Caco-2 (cell line): ENCODE results near the gene CRIP1. TPM values are rescaled to one million over a fixed set of nuclear protein-coding genes. Genes with fewer than 3 reads are reported as not detected.
A peak's percentile ranks its signal among the peaks of the same experiment; 100 is the strongest.

Experiments used
- BruUV-seq: library from RNA; stranded (reverse); fragments of 400-500 nt; replicated peaks from 2 replicates; lab custom pipeline; 2021; lab: Mats Ljungman, UMichigan
- CTCF ChIA-PET: fragments of 300-600 bp; sonication (Branson Sonifier 250); formaldehyde crosslinking; loops from one replicate; lab custom pipeline; 2022; ENCODE audit warnings: antibody characterized with exemption; lab: Charles Lee
- POLR2A ChIA-PET: fragments of 300-600 bp; sonication (Branson Sonifier 250); formaldehyde crosslinking; loops from one replicate; lab custom pipeline; 2022; ENCODE audit warnings: antibody characterized with exemption; lab: Charles Lee
- DNase-seq, 2 experiments: peaks; one replicate each; pipeline versions ENCODE4 v3.0.0 to v3.0.0-alpha.2; 2020 to 2022
- H3K27me3 ChIP-seq: replicated peaks from 2 replicates; pipeline ENCODE4 v1.6.0; 2011; ENCODE audit warnings: low read length; ENCODE audit not compliant: control insufficient read depth, insufficient read depth
- H3K36me3 ChIP-seq: 2 replicates; pipeline ENCODE4 v1.5.1; 2011; ENCODE audit warnings: low read length; ENCODE audit not compliant: control insufficient read depth, insufficient read depth
- H3K4me1 ChIP-seq: fragments of 250-450 bp; sonication (Bioruptor Pico); 2 replicates; pipeline ENCODE4 v1.5.1; 2020; ENCODE audit warnings: mild to moderate bottlenecking
- H3K4me3 ChIP-seq: 2 replicates; pipeline ENCODE4 v1.5.1; 2011; ENCODE audit warnings: low read depth, mild to moderate bottlenecking, control low read depth, low read length
- H3K9me3 ChIP-seq: fragments of 250-450 bp; sonication (Bioruptor Pico); 2 replicates; pipeline ENCODE4 v1.5.1; 2020; ENCODE audit warnings: mild to moderate bottlenecking, moderate library complexity
- H3K27ac Mint-ChIP-seq: one replicate; pipeline ENCODE4 v1.8.0; 2022; ENCODE audit warnings: mixed read lengths; ENCODE audit not compliant: unreplicated experiment
- H3K27me3 Mint-ChIP-seq: one replicate; pipeline ENCODE4 v1.8.0; 2022; ENCODE audit warnings: mixed read lengths; ENCODE audit not compliant: insufficient read depth, unreplicated experiment
- H3K36me3 Mint-ChIP-seq: one replicate; pipeline ENCODE4 v1.8.0; 2022; ENCODE audit warnings: mild to moderate bottlenecking, mixed read lengths; ENCODE audit not compliant: insufficient read depth, unreplicated experiment
- H3K4me1 Mint-ChIP-seq: one replicate; pipeline ENCODE4 v1.8.0; 2022; ENCODE audit warnings: low read depth, mixed read lengths; ENCODE audit not compliant: unreplicated experiment
- H3K4me3 Mint-ChIP-seq: one replicate; pipeline ENCODE4 v1.8.0; 2022; ENCODE audit warnings: mild to moderate bottlenecking, moderate library complexity, mixed read lengths; ENCODE audit not compliant: unreplicated experiment
- H3K9me3 Mint-ChIP-seq: one replicate; pipeline ENCODE4 v1.8.0; 2022; ENCODE audit warnings: mixed read lengths; ENCODE audit not compliant: unreplicated experiment
- intact Hi-C: fragments of 100-400 bp; cut with micrococcal nuclease; formaldehyde crosslinking; loops from one replicate; pipeline ENCODE4 v1.10.0; 2022; ENCODE audit not compliant: unreplicated experiment
- total RNA-seq: library from RNA; stranded (reverse); gene quantifications from 2 replicates; pipeline ENCODE4 v1.2.3, GENCODE V29; 2022
- TF ChIP-seq, protein P1 (sequence below), 2 experiments: fragments of 200-600 bp in 1 of 2; IDR thresholded peaks; 1 replicate in 1 of 2; 2 replicates in 1 of 2; pipeline versions ENCODE4 v1.5.1 to v1.8.0; 2011 to 2022; ENCODE audit warnings: antibody characterized with exemption in 1 of 2, control low read depth in 1 of 2, inconsistent platforms in 1 of 2, low read depth in 1 of 2, low read length in 1 of 2, mild to moderate bottlenecking in 1 of 2, moderate library complexity in 1 of 2; ENCODE audit not compliant: insufficient read depth in 1 of 2, severe bottlenecking in 1 of 2, unreplicated experiment in 1 of 2

The CRIP1 gene
- total RNA-seq, 1 experiment from 2014 or later: 75.1 TPM

GRCh38 chr14:105487449-105487985, 831 bp downstream of the CRIP1 start:
- POLR2A ChIA-PET: no interaction called here
- no peaks in the 10 kb centered on the region; the same call in 1 of the 2 replicates for H3K36me3 ChIP-seq
- intact Hi-C loops: loop anchor here (5.0 kb wide), 1 partner anchor 510 kb away; the partner anchor contains the start of gene AHNAK2
- peaks cover 36% of the 10 kb centered on the region for H3K4me1 ChIP-seq
- Mint-ChIP-seq H3K36me3 (peaks cover 12% of the 10 kb centered on the region), H3K27ac (peak overlapping the region; percentile 50), H3K9me3 (no peaks in the 10 kb centered on the region), H3K4me3 (peak overlapping the region; percentile 69), H3K27me3 (no peaks in the 10 kb centered on the region), H3K4me1 (peaks cover under 1% of the 10 kb centered on the region)
- DNase-seq: peak in 1 of 2 experiments; percentile 71
- CTCF ChIA-PET: no interaction called here
- TF ChIP-seq, protein P1, sequence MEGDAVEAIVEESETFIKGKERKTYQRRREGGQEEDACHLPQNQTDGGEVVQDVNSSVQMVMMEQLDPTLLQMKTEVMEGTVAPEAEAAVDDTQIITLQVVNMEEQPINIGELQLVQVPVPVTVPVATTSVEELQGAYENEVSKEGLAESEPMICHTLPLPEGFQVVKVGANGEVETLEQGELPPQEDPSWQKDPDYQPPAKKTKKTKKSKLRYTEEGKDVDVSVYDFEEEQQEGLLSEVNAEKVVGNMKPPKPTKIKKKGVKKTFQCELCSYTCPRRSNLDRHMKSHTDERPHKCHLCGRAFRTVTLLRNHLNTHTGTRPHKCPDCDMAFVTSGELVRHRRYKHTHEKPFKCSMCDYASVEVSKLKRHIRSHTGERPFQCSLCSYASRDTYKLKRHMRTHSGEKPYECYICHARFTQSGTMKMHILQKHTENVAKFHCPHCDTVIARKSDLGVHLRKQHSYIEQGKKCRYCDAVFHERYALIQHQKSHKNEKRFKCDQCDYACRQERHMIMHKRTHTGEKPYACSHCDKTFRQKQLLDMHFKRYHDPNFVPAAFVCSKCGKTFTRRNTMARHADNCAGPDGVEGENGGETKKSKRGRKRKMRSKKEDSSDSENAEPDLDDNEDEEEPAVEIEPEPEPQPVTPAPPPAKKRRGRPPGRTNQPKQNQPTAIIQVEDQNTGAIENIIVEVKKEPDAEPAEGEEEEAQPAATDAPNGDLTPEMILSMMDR (IDR thresholded peaks at IDR 0.05; ENCODE audit: insufficient read depth in 1 of 2, low read depth in 1 of 2, low read length in 1 of 2, severe bottlenecking in 1 of 2, unreplicated experiment in 1 of 2): no peak
- H3K27me3 ChIP-seq: no peaks in the 10 kb centered on the region
- no TSS peak for BruUV-seq
- H3K4me3 ChIP-seq: peak overlapping the region; percentile 62
- H3K9me3 ChIP-seq: no peaks in the 10 kb centered on the region

- no peak for DNase-seq
- CTCF ChIA-PET: interaction anchor here (2.9 kb wide), 1 partner anchor 7 kb away, joined by 57 read pairs; no protein-coding TSS in a partner anchor
- peak overlapping the region; percentile 69 for H3K4me3 Mint-ChIP-seq
- TF ChIP-seq, protein P1 (IDR thresholded peaks at IDR 0.05; ENCODE audit: insufficient read depth in 1 of 2, low read depth in 1 of 2, low read length in 1 of 2, severe bottlenecking in 1 of 2, unreplicated experiment in 1 of 2): no peak
- Histone ChIP-seq H3K4me1 (peaks cover 36% of the 10 kb centered on the region), H3K9me3 (no peaks in the 10 kb centered on the region), H3K27me3 (no peaks in the 10 kb centered on the region), H3K4me3 (peak overlapping the region; percentile 62), H3K36me3 (no peaks in the 10 kb centered on the region; the same call in 1 of the 2 replicates)
- H3K4me1 Mint-ChIP-seq: no peaks in the 10 kb centered on the region
- H3K9me3 Mint-ChIP-seq: no peaks in the 10 kb centered on the region
- intact Hi-C loops: loop anchor here (5.0 kb wide), 1 partner anchor 511 kb away; the partner anchor contains the start of gene AHNAK2
- H3K36me3 Mint-ChIP-seq: peaks cover 12% of the 10 kb centered on the region
- BruUV-seq: TSS peak; percentile 14
- POLR2A ChIA-PET: no interaction called here
- peak overlapping the region; percentile 77 for H3K27ac Mint-ChIP-seq
- H3K27me3 Mint-ChIP-seq: no peaks in the 10 kb centered on the region
Measured at GRCh38 chr14:105487986-105488777, 1.5 kb downstream of the CRIP1 start.

- H3K4me1 Mint-ChIP-seq: no peaks in the 10 kb centered on the region
- DNase-seq: no peak
- Histone ChIP-seq H3K36me3 (no peaks in the 10 kb centered on the region; the same call in 1 of the 2 replicates), H3K9me3 (no peaks in the 10 kb centered on the region), H3K27me3 (no peaks in the 10 kb centered on the region), H3K4me1 (peaks cover 36% of the 10 kb centered on the region), H3K4me3 (peak overlapping the region; percentile 61)
- intact Hi-C loops: loop anchor here (1.0 to 5.0 kb wide), 2 partner anchors 8 to 512 kb away; partner anchors contain the start of gene AHNAK2
- no peaks in the 10 kb centered on the region for H3K27me3 Mint-ChIP-seq
- ChIA-PET CTCF (interaction anchor here (0.6 to 2.9 kb wide), 11 partner anchors 8 to 757 kb away, joined by 4 to 57 read pairs (median 6); no protein-coding TSS in a partner anchor), POLR2A (interaction anchor here (1.8 kb wide), 1 partner anchor 8 kb away, joined by 14 read pairs; no protein-coding TSS in a partner anchor)
- H3K27ac Mint-ChIP-seq: peak overlapping the region; percentile 77
- peak overlapping the region; percentile 79 for H3K4me3 Mint-ChIP-seq
- H3K36me3 Mint-ChIP-seq: peaks cover 12% of the 10 kb centered on the region
- H3K9me3 Mint-ChIP-seq: no peaks in the 10 kb centered on the region
- TF ChIP-seq, protein P1 (IDR thresholded peaks at IDR 0.05; ENCODE audit: insufficient read depth in 1 of 2, low read depth in 1 of 2, low read length in 1 of 2, severe bottlenecking in 1 of 2, unreplicated experiment in 1 of 2): no peak
- TSS peak; percentile 36 for BruUV-seq
Measured at GRCh38 chr14:105488781-105489541, 2.3 kb downstream of the CRIP1 start.
